ENCODE data around the gene PLXNA4.

PLXNA4 gene

DNA sequence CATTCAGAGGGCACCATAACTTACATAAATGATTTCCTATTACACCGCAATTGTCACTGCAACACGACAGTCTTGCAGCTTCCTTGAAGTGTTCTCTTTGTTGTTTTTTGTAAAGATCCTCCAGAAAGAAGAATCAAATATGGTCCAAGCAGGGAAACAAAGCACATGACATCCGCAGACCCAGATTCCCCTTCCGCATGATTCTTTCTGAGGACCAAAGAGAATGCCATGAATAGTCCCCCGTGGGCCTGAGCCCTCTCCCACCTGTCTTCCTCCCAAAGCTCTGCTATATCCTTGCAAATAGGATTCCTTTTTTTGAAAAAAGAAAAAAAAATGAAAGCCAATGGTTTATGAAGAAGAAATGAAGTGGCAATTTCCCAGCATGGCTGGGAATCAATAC is 10.8 kb downstream of the PLXNA4 start:
- Histone ChIP-seq H3K27ac (ENCODE audit: extremely low read depth, low read depth, low read length) (no peak overlapping the region), H3K4me1 (ENCODE audit: control insufficient read depth, insufficient read depth, low read length) (no peaks in the 10 kb centered on the region), H3K9me3 (ENCODE audit: control insufficient read depth, insufficient read depth, low read depth, low read length) (no peaks in the 10 kb centered on the region), H3K36me3 (ENCODE audit: control insufficient read depth in 2 of 2, insufficient read depth in 1 of 2, low read length in 2 of 2) (no peaks in the 10 kb centered on the region), H3K4me3 (ENCODE audit: low read depth, low read length) (no peak overlapping the region)
- POLR2A ChIA-PET: no interaction called here
- TF ChIP-seq, protein P1, sequence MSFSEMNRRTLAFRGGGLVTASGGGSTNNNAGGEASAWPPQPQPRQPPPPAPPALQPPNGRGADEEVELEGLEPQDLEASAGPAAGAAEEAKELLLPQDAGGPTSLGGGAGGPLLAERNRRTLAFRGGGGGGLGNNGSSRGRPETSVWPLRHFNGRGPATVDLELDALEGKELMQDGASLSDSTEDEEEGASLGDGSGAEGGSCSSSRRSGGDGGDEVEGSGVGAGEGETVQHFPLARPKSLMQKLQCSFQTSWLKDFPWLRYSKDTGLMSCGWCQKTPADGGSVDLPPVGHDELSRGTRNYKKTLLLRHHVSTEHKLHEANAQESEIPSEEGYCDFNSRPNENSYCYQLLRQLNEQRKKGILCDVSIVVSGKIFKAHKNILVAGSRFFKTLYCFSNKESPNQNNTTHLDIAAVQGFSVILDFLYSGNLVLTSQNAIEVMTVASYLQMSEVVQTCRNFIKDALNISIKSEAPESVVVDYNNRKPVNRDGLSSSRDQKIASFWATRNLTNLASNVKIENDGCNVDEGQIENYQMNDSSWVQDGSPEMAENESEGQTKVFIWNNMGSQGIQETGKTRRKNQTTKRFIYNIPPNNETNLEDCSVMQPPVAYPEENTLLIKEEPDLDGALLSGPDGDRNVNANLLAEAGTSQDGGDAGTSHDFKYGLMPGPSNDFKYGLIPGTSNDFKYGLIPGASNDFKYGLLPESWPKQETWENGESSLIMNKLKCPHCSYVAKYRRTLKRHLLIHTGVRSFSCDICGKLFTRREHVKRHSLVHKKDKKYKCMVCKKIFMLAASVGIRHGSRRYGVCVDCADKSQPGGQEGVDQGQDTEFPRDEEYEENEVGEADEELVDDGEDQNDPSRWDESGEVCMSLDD (tag by site-specific recombination; IDR thresholded peaks at IDR 0.05): no peak
- TF ChIP-seq SCRT2 (tag by site-specific recombination; IDR thresholded peaks at IDR 0.05): no peak
- TF ChIP-seq ZNF501 (tag by site-specific recombination; IDR thresholded peaks at IDR 0.05): no peak
- no peak for TF ChIP-seq ZNF548 (tag by site-specific recombination; IDR thresholded peaks at IDR 0.05)
- TF ChIP-seq, protein P2, sequence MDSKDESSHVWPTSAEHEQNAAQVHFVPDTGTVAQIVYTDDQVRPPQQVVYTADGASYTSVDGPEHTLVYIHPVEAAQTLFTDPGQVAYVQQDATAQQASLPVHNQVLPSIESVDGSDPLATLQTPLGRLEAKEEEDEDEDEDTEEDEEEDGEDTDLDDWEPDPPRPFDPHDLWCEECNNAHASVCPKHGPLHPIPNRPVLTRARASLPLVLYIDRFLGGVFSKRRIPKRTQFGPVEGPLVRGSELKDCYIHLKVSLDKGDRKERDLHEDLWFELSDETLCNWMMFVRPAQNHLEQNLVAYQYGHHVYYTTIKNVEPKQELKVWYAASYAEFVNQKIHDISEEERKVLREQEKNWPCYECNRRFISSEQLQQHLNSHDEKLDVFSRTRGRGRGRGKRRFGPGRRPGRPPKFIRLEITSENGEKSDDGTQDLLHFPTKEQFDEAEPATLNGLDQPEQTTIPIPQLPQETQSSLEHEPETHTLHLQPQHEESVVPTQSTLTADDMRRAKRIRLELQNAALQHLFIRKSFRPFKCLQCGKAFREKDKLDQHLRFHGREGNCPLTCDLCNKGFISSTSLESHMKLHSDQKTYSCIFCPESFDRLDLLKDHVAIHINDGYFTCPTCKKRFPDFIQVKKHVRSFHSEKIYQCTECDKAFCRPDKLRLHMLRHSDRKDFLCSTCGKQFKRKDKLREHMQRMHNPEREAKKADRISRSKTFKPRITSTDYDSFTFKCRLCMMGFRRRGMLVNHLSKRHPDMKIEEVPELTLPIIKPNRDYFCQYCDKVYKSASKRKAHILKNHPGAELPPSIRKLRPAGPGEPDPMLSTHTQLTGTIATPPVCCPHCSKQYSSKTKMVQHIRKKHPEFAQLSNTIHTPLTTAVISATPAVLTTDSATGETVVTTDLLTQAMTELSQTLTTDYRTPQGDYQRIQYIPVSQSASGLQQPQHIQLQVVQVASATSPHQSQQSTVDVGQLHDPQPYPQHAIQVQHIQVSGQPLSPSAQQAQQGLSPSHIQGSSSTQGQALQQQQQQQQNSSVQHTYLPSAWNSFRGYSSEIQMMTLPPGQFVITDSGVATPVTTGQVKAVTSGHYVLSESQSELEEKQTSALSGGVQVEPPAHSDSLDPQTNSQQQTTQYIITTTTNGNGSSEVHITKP (tag by site-specific recombination; IDR thresholded peaks at IDR 0.05): no peak
- TF ChIP-seq ZNF140 (tag by site-specific recombination; IDR thresholded peaks at IDR 0.05): no peak
- no peak for TF ChIP-seq KLF10 (tag by site-specific recombination; IDR thresholded peaks at IDR 0.05)
- TF ChIP-seq ZNF202 (tag by site-specific recombination; IDR thresholded peaks at IDR 0.05; ENCODE audit: borderline replicate concordance): no peak
- TF ChIP-seq, protein P3, sequence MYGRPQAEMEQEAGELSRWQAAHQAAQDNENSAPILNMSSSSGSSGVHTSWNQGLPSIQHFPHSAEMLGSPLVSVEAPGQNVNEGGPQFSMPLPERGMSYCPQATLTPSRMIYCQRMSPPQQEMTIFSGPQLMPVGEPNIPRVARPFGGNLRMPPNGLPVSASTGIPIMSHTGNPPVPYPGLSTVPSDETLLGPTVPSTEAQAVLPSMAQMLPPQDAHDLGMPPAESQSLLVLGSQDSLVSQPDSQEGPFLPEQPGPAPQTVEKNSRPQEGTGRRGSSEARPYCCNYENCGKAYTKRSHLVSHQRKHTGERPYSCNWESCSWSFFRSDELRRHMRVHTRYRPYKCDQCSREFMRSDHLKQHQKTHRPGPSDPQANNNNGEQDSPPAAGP (tag by site-specific recombination; IDR thresholded peaks at IDR 0.05): no peak
- TF ChIP-seq, protein P4, sequence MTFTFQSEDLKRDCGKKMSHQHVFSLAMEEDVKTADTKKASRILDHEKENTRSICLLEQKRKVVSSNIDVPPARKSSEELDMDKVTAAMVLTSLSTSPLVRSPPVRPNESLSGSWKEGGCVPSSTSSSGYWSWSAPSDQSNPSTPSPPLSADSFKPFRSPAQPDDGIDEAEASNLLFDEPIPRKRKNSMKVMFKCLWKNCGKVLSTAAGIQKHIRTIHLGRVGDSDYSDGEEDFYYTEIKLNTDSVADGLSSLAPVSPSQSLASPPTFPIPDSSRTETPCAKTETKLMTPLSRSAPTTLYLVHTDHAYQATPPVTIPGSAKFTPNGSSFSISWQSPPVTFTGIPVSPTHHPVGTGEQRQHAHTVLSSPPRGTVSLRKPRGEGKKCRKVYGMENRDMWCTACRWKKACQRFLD (tag by site-specific recombination; IDR thresholded peaks at IDR 0.05): no peak
- no peak for TF ChIP-seq ZNF391 (tag by site-specific recombination; IDR thresholded peaks at IDR 0.05; ENCODE audit: borderline replicate concordance, low read depth)
- TF ChIP-seq, protein P5, sequence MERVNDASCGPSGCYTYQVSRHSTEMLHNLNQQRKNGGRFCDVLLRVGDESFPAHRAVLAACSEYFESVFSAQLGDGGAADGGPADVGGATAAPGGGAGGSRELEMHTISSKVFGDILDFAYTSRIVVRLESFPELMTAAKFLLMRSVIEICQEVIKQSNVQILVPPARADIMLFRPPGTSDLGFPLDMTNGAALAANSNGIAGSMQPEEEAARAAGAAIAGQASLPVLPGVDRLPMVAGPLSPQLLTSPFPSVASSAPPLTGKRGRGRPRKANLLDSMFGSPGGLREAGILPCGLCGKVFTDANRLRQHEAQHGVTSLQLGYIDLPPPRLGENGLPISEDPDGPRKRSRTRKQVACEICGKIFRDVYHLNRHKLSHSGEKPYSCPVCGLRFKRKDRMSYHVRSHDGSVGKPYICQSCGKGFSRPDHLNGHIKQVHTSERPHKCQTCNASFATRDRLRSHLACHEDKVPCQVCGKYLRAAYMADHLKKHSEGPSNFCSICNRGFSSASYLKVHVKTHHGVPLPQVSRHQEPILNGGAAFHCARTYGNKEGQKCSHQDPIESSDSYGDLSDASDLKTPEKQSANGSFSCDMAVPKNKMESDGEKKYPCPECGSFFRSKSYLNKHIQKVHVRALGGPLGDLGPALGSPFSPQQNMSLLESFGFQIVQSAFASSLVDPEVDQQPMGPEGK (tag by site-specific recombination; IDR thresholded peaks at IDR 0.05): no peak
- no peak for TF ChIP-seq ZNF529 (tag by site-specific recombination; IDR thresholded peaks at IDR 0.05; ENCODE audit: insufficient replicate concordance)
- TF ChIP-seq ZSCAN16 (tag by site-specific recombination; IDR thresholded peaks at IDR 0.05): no peak
- no peak for TF ChIP-seq ZNF707 (tag by site-specific recombination; IDR thresholded peaks at IDR 0.05)
- TF ChIP-seq EGR2 (tag by site-specific recombination; IDR thresholded peaks at IDR 0.05; ENCODE audit: low read depth): no peak
- no peak for TF ChIP-seq SP7 (tag by site-specific recombination; IDR thresholded peaks at IDR 0.05)
- no peak for TF ChIP-seq ZNF423 (tag by site-specific recombination; IDR thresholded peaks at IDR 0.05)
- no peak for TF ChIP-seq ZNF266 (tag by site-specific recombination; IDR thresholded peaks at IDR 0.05; ENCODE audit: low read depth)
- TF ChIP-seq, protein P6, sequence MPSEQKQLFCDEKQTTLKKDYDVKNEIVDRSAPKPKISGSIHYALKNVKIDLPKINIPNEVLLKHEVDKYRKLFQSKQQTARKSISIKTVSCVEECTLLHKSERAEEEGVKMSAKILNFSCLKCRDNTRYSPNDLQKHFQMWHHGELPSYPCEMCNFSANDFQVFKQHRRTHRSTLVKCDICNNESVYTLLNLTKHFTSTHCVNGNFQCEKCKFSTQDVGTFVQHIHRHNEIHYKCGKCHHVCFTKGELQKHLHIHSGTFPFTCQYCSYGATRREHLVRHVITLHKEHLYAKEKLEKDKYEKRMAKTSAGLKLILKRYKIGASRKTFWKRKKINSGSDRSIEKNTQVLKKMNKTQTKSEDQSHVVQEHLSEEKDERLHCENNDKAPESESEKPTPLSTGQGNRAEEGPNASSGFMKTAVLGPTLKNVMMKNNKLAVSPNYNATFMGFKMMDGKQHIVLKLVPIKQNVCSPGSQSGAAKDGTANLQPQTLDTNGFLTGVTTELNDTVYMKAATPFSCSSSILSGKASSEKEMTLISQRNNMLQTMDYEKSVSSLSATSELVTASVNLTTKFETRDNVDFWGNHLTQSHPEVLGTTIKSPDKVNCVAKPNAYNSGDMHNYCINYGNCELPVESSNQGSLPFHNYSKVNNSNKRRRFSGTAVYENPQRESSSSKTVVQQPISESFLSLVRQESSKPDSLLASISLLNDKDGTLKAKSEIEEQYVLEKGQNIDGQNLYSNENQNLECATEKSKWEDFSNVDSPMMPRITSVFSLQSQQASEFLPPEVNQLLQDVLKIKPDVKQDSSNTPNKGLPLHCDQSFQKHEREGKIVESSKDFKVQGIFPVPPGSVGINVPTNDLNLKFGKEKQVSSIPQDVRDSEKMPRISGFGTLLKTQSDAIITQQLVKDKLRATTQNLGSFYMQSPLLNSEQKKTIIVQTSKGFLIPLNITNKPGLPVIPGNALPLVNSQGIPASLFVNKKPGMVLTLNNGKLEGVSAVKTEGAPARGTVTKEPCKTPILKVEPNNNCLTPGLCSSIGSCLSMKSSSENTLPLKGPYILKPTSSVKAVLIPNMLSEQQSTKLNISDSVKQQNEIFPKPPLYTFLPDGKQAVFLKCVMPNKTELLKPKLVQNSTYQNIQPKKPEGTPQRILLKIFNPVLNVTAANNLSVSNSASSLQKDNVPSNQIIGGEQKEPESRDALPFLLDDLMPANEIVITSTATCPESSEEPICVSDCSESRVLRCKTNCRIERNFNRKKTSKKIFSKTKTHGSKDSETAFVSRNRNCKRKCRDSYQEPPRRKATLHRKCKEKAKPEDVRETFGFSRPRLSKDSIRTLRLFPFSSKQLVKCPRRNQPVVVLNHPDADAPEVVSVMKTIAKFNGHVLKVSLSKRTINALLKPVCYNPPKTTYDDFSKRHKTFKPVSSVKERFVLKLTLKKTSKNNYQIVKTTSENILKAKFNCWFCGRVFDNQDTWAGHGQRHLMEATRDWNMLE (tag by site-specific recombination; conservative IDR thresholded peaks at IDR 0.05; ENCODE audit: low read depth): no peak
- CTCF ChIA-PET: interaction anchor here (0.6 to 1.0 kb wide), 3 partner anchors 12 to 388 kb away, joined by 3 to 4 read pairs (median 3); no protein-coding TSS in a partner anchor

Data from HEK293 (cell line).